ENCODE data around the gene ZNF14.
"Not testable (repeated sequence)": the region's sequence is repeated elsewhere in the genome, so short reads cannot be mapped to it uniquely, and the experiment has no call there.

The ZNF14 gene

DNA sequence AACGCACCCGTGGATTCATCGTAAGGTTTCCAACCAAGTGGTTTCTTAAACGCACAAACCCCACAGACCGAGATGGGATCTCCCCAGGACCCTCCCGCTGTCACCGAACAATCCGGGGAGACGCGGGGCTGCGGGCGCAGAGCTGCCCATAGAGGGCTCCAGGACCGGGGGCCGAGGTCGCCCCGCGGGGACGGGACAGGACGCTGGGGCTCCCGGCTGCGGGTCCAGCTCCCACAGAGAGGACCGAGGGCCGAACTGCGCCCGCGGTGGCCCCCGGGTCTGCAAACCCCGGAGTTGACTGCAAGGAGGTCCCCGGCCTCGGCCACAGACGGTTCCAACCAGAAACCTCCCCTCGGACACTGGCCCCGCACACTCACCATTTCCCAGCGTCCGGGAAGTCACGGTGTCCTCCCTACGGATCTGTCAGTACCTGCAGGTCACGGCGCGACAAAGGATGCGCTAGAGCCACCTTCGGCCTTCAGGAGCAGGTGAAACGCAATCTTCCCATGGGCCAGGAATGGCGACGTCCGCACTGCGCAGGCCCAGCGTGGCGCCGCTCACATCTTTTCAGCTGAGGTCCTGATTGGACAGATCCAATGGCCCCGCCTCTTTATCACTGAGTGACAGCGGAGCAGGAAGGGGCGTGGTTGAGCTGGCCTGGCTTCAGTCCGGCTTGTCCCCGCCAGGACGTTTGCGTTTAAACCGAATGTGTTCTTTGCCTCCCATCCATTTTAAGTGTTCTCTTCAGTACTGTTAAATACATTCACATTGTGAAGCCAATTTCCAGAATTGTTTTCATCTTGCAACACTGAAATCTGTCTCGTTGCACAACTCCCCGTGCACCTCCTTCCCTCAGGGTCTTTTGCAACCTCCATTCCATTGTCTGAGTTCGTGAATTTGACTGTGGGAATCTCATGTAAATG, at the start of gene ZNF14:
Gene ZNF14 (minus strand): TSS at position 534 of the 923 bp plus-strand sequence. CDS start 154 bp downstream, at position 380.
- peak; percentile 84 for DNase-seq

DNA sequence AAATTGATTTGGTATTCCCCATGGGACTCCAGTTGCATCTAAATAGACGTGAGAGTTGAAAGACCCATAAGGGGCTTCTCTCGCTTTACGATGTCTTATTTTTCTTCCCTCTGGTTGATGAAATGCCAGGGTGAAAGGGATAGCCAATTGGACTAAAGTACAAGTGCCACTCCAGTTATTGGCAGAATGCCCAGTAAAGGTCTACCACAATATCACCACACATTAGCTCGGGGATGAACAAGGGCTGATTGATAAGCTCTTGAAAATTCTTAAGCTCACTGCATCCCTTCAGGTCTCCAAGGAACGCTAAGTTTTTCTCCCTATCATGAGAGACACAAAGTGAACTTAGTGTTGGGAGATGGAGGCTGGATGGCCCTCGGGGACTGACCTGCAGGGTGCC, 48.9 kb upstream of the ZNF14 start:
- peak; percentile 68 for DNase-seq

DNA sequence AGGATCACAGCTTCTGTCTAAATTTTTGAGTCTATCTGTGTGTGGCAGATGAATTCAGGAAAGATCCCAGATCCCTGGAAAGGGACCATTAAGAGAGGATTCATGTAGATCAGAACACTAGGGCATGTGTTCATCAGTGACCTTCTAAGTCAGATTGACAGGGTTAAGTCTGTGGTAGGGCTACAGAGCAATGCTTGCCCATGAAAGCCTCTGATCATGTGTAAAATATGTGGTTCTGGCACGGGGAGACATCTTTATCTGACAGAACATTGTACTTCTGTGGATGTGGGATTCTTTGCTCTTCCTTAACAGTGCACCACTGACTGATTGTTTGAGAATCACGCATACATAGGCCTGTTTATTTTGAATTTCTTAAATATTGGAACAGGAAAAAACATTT, 45.8 kb upstream of the ZNF14 start:
- no peak for DNase-seq

DNA sequence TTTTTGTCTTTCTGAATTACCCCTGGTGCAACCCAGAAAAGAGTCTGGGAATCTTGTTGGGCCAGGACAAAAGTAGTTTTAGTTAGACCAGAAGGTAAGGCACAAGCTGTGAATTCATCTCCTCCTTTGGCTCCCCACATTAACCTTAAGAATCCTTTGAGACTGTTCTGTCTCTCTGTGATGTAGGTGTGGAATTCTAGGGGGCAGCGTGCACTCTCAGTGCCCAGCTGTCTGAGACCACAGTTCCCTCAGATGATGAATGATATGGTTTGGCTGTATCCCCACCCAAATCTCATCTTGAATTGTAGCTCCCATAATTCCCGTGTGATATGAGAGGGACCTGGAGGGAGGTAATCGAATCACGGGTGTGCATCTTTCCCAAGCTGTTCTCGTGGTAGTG, 44.8 kb upstream of the ZNF14 start:
- no peak for DNase-seq

DNA sequence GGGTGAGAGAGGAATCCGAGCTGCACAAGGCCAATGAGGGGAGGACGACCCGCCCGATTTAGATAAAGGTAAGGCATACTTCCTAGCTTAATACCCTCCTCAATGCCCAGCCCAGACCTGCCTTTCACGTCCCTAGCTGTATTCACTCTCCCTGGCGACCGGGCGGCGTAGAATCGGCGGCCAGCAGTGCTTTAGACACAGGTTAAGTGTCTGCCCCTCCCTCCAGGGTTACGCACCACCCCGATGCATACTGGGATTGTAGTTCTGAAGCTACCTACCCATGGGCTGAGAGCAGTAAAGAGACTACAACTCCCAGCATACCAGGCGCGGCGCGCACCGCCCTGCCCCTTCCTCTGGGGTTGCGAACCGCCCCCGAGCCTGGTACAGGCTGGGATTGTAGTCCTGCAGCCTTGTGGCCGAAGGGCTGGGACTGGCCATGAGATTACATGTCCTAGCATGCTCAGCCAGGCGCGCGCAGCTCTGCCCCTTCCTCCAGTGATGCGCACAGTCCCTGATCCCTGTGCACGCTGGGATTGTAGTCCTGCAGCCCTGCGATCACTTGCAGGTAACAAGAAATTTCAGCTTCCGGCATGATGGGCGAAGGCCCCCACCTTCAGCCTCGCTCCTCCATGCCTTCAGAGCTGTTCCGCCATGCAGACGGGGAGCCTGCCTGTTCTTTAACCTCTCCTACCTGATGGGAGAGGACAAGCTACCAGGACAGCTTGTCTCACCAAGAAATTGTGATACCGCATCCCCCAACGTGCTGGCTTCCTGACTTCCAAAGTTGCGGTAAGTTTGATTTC, 43.5 kb upstream of the ZNF14 start:
- DNase-seq, result peak; percentile 86

DNA sequence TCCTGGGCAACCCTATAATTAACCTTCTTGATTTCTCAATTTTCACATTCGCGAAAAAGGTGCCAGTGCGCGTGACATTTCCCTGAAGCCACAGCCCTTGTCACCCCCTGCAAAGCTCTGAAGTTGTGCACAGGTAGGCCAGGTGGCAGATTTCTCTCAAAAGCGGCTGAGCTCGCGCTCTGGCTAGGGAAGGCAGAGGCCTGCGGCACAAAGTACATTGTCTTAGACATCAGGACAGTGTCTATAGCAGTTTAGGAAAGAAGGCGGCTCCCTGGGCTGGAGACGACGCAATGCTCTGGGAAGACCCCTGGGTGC, 42.9 kb upstream of the ZNF14 start:
- DNase-seq, result no peak

DNA sequence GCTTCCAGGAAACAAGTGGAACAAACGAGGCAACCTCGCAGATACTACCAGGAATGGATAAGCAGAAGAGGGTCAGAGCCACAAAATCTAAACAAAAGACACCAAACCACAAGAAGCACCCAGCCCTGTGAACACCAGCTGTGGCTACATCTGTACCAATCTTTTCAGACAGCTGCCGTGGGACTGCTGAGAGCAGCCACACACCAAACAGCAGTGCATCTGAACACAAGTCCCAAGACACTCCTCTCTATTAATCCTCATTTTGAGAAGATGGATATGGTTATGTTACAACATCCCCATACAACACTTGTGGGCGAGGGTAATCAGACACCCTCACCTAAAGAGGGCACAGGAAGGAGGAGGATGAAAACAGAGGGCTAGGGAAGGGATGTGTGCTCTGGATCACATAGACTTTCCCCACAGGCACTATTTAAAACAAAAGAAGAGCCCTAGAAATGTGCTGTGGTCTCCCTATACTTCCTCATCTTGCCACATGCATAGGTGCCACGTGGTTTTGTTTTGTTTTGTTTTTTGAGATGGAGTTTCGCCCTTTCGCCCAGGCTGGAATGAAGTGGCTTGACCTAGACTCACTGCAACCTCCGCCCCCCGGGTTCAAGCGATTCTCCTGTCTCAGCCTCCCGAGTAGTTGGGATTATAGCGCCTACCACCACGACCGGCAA, 41.6 kb upstream of the ZNF14 start:
- no peak for DNase-seq

DNA sequence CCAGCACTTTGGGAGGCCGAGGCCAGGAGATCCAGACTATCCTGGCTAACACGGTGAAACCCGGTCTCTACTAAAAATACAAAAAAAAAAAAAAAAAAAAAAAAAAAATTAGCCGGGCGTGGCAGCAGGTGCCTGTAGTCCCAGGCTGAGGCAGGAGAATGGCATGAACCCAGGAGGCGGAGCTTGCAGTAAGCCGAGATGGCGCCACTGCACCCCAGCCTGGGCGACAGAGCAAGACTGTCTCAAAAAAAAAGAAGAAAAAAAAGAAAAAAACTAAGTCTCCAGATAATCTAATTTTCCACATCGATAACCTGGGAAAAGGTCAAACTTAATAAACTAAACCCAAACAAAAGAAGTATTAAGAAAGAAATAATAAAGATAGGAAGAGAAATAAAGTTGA, 39.1 kb upstream of the ZNF14 start:
- not testable (repeated sequence) for DNase-seq

DNA sequence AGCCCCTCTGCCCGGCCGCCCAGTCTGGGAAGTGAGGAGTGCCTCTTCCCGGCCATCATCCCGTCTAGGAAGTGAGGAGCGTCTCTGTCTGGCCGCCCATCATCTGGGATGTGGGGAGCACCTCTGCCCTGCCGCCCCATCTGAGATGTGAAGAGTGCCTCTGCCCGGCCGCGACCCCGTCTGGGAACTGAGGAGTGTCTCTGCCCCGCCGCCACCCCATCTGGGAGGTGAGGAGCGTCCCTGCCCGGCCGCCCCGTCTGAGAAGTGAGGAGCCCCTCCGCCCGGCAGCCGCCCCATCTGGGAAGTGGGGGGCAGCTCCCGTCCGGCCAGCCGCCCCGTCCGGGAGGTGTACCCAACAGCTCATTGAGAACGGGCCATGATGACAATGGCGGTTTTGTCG, 37.1 kb upstream of the ZNF14 start:
- DNase-seq, result not testable (repeated sequence)

DNA sequence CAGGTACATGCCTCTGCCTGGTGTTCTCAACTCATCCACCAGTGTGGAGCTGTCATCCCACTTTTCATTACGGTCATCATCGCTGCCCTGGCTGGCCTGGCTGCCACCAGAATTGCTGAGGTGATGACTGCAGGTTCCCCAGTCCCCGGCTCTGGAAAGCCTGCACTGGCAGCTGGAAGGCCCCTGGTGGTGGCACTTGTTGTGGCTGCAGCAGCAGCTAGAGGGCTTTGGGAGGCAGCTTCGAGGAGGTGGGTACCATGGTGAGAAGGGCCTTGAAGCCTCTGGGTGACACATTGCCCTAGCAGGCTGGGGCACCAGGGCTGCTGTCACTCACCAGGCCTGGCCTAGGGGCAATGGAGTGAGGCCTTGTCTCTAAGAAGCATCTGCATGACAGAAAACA, 25.3 kb upstream of the ZNF14 start:
- DNase-seq, result no peak

DNA sequence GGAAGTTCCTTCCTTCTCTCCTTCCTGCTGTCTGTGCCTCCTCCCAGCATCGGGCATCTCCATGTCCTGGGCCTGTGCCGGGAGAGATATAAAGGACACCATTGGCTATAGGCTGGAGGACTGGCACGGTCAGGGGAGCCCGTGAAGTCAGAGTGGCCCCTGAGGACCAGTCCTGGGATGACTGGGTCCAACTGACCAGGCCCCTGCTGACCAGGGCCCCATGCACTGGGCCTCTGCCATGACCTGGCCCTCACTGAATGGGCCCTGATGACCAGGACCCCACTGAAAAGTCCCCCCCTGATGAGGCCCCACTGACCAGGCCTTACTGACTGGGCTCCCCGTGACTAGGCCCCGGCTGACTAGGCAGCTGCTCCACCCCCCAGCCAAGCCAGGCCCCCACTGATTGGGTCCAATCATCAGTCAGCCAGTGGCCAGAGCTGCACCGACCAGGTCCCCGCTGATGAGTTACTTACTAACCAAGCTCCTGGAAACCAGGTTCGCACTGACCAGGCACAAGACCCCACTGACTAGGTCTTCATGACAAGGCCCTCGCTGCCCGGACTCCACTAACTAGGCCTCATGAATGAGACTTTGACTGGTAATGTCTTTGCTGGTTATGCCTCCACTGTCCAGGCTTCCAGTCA, 20.0 kb upstream of the ZNF14 start:
- DNase-seq, result no peak

DNA sequence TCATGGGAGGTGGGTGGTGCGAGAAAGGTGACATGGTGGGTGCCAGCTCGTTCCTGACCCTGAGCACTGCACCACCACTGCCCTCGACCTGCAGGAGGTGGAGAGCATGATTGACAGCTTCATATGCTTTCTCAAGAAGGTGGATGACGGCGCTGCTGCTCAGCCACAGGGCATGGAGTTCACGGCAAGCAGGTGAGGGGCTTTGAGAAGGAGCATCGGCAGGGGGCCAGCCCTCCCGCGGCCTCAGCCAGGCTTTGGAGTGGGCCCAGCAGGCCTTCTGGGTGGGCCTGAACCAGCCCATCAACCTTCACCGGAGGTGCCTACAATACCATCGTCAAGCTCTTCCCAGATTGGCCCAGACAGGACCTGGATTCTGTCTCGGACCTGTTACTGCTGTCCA, 18.9 kb upstream of the ZNF14 start:
- no peak for DNase-seq

DNA sequence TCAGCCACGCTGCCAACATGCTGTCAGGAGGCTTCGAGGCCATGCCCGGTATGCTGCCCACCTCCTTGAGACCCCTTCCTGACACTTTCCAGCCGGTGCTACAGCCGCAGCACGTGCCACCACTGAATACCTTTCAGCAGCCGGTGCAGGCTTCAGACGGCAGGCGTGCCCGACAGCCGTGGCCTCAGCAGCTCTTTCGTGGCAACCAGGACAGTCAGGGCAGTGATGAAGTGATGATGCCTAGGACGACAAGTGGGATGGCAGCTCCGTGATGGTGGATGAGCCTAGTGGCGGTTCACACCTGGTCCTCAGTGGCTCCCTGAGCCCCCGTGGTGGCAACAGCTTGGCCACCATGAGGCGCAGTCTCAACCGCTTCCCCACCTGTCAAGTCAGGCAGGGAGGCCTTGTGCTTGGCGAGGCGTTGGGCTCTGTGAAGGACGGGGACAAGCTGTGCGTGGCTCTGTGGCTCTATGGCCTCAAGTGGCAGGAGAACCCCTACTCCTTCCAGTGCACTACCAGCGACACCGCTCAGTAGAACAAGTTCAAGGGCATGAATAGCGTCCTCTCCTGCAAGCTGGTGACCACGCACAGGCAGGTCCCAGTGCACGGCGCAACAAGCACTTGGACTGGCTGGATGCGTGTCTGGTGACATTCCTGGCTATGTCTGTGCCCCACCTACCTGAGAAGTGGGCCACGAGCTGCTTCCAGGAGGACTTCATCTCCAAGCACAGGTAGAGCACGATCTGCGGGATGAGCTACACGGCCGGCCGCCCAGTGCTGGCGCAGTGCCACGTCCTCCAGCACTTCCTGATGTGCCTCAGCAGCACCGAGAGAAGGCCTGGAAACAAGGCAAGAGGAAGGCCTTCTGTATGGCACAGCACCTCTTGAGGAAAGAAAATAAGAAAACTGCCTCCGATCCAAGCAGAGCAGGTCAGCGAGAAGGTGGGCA, 18.2 kb upstream of the ZNF14 start:
- no peak for DNase-seq

DNA sequence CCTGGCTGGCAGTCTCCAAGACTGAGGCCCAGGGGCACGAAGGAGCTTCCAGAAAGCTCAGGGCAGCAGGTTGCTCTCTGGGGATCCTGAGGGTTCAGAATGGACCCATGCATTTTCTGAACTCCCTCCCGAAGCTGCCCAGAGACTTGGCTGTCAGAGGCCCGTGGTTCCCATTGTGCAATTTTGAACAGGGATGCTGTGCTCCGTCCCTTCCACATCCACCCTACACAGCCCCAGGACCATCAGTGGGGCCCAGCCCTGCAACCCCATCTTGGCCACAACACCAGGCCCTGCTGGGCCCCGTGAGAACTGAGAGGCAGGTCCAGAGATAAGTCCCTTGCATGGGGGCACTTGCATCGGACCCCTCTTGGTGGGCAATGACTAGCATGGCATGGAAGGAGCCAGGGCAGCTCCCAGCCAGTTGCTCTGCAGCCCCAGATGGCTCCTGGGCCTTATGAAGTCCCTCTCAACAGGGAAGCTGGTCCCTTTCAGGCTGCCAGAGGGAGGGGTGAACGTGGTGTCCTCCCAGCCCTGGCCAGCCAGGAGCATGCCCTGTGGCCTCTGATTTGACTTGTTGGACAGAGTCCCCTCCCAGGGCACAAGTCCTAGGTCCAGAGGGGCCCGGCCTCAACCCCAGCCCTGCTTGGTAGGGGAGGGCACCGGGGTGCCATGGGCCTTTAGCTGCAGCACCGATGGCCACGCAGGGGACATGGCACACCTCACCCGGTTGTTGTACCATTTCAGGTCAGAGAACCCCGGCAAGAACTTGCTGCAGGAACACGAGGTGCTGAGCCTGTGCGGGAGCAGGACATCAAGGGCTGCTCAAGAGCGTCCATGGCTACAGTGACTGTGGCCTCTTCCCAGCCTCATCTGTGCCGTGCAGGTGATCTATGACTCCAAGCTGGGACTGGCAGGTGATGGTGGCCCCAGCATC, 17.3 kb upstream of the ZNF14 start:
- DNase-seq, result no peak

DNA sequence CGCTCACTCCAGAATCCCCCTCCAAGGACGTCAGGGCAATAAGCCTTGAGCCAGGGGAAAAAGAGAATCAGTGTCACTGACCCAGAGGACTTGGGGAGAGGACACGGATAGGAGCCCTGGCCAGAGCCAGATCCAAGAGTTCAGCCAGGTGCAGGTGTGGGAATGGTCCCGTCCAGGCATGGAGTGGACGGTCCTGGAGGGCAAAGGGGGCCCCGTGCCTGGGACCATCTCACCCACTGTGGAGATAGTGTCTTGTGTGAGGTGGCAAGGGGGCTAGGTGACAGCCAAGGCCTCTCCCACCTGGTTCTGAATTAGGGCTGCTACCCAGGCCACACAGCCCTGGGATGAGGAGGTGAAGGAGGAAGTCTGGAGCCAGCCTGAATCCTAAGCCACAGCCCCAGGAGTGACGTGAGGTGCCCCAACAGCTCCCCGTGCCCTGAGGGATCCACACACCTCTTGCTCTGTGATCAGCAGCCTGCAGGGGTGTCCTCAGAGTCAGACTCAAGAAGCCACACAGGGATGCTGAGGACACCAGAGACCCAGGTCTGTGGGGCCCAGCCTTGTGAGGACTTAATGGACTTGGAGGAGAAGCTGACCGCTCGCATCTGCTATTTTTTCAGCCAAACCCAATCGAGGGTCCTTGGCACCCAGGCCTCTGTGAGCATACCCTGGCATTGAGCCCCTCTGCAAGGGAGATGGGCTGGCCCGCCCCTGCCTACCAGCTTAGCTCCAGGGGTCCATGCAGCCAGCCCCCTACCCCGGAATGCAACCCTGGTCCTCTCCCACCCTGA, 16.4 kb upstream of the ZNF14 start:
- no peak for DNase-seq

DNA sequence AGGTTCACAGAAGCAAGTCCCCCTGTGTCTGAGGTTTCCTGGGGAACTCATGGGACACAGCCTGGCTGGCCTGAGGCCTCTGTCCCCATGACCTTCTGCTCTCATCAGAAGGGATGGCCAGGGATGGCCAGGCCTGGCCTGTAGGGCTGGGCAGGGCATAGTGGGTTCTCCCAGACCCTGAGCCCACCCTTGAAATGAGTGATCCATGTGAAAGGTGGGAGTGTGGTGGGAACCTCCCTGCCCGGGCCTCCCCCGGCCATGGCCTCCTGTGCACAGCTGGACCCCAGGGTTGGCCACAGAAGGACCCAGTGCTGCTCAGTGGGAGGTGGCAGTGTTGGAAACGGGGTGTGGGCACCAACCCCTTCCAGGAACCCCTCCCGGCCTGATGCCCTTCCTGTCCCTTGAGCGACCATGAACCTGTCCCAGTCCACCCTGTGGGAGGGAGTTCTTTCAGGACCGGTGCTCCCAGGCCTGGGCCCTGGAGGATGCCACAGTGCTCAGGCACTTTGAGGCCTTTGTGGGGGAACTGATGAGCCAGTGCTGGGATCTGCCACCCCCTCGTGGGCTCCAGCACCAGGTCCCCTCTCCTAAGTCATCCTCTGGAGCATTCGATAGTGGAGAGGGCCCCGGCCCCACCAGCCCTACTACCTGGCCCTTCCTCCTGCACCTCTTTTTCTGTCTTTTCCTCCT, 15.5 kb upstream of the ZNF14 start:
- no peak for DNase-seq

DNA sequence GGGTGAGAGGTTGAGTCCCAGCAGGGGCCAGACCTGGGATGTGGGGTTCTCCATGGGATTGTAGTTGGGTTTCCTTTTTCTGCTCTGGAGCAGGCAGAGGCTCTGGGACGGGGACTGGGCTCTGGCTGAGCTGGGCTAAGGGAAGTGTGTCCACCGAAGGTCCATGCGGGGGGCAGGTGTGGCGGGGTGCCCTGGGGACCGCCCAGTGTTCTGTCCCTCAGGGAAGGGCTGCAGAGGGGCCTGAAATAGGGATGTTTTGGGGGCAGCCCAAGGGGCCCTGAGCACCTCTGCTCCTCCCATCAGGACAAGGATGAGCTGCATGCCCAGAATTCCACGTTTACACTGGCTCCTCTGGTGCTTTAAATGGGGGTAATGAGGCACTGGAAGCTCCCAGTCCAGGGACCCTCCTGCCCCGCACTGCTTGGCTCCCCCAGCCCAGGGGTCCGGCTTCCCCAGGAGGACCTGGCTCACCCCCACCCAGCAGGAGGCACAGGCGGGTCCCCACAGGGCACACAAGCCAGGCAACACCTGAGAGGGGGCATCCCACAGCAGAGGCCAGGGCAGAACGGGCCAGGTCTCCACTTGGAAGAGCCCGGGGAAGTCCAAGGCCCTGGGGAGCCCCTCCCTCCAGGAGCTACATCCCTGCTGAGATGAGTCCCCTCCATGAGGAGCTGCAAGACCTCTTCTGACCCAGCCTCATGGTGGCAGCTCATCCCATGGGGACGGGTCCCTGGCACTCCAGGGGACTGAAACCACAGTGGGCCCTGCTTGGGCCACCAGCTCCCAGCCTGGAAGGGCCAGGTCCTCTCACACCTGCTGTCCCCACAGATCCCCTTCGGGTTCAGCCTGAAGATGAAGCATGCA, 14.7 kb upstream of the ZNF14 start:
- no peak for DNase-seq
